ENCODE measurements around the gene MVP. TPM values are rescaled to one million over a fixed set of nuclear protein-coding genes. Genes with fewer than 3 reads are reported as not detected.

The MVP gene
- total and polyA plus RNA-seq, 4 donors = 150 to 322 (median 253) TPM

DNA sequence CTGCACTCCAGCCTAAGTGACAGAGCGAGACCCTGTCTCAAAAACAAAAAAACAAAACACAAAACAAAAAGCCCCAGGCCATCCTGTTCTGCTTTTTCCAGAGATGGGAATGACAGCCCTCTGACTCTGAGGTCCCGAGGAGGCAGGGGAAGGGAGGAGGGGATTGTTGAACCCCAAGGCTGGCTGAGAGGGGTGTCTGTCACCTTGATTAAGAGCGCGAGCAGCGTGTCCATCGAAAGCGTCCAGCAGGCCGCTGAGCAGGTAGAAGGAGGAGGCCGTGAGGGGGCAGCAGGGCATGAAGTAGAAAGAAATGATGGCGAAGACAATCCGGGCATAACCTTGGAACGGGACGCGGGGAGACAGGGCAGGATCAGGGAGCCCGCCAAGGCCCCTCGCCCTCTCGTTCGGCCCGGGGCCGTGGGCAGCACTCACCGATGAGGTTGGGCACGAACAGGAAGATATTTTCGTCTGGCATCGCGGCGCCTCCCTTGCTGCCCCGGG lies 42.2 kb downstream of the MVP start:
- peak; percentile 12 for ATAC-seq (ENCODE audit: insufficient read depth, low FRiP score)
- H3K4me1 ChIP-seq (ENCODE audit: control insufficient read depth in 5 of 5, insufficient read depth in 5 of 5, low read length in 5 of 5) = peaks cover 0 to 10% (median 2%) of the 10 kb centered on the region in 5 donors
- H3K4me3 ChIP-seq = peak overlapping the region; percentile 84
- H3K9ac ChIP-seq (ENCODE audit: insufficient read depth in 1 of 2, low read length in 2 of 2) = peak overlapping the region; percentile 26 to 42
- 1 to 3% methylated on average over 27 of the region's 27 CpGs for WGBS, 2 donors
- H3K36me3 ChIP-seq (ENCODE audit: control insufficient read depth in 4 of 4, insufficient read depth in 4 of 4, low read length in 4 of 4) = peaks cover 0 to 20% (median 14%) of the 10 kb centered on the region in 4 donors
- H3K27me3 ChIP-seq (ENCODE audit: control insufficient read depth in 3 of 3, insufficient read depth in 3 of 3, low read length in 2 of 3) = no peaks in the 10 kb centered on the region
- peak overlapping the region; percentile 85 to 86 for H3K27ac ChIP-seq (ENCODE audit: low read depth in 1 of 2, low read length in 1 of 2)
- no peaks in the 10 kb centered on the region for H3K9me3 ChIP-seq (ENCODE audit: control insufficient read depth in 4 of 4, insufficient read depth in 3 of 4, low read length in 3 of 4)
- DNase-seq = peak in 1 of 3 donors; percentile 16
- TF ChIP-seq, protein P1, sequence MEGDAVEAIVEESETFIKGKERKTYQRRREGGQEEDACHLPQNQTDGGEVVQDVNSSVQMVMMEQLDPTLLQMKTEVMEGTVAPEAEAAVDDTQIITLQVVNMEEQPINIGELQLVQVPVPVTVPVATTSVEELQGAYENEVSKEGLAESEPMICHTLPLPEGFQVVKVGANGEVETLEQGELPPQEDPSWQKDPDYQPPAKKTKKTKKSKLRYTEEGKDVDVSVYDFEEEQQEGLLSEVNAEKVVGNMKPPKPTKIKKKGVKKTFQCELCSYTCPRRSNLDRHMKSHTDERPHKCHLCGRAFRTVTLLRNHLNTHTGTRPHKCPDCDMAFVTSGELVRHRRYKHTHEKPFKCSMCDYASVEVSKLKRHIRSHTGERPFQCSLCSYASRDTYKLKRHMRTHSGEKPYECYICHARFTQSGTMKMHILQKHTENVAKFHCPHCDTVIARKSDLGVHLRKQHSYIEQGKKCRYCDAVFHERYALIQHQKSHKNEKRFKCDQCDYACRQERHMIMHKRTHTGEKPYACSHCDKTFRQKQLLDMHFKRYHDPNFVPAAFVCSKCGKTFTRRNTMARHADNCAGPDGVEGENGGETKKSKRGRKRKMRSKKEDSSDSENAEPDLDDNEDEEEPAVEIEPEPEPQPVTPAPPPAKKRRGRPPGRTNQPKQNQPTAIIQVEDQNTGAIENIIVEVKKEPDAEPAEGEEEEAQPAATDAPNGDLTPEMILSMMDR (IDR thresholded peaks at IDR 0.05; ENCODE audit: control extremely low read depth, extremely low read depth) = no peak

DNA sequence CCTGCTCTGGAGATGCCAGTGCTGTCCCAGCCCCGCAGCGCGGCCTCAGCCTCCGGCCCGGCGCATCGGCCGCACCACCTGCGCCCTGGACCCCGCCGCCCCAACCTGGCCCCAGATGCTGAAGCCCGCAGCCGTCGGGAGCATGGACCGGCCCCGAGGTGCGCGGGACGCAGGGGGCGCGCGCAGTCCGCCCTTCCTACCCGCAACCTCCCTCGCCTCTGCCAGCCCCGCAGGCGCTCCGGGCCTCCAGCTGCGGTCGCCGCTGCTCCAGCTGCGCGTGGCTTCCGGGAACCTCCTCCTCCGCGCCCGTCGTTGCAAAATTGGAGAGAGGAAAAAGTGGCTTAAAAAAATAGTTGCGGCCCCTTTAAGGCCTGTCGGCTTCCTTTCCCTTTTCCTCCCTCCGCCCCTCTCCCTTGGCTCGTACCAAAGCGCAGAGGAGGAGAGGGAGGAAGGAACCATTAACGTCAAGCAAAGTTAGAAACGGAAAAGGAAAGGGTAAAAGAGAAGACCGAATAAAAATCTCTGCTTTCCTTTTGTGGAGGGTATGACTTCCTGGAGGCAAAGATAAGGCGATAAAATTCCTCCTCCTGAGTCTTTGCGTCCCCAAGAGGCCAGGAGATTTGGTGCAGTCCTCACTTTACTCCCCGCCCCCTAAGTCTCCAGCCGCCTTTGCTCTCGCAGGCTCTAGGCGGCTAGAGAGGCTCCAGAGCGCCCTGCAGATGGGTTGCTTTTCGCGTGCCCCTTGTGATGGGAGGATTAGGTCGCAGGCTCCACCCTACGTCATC lies 42.8 kb downstream of the MVP start, which contains the start of gene CDIPT:
TSS of gene CDIPT (minus strand) at position 343 of the 785 bp plus-strand sequence. CDS start 369 bp downstream, outside the sequence.
- 0% methylated on average over 49 to 57 of the region's 57 CpGs for WGBS, 2 donors
- Histone ChIP-seq H3K9ac (ENCODE audit: insufficient read depth in 1 of 2, low read length in 2 of 2) (peak within 1 kb of the TSS; percentile 42 to 97), H3K27ac (ENCODE audit: low read depth in 1 of 2, low read length in 1 of 2) (peak within 1 kb of the TSS; percentile 85 to 86), H3K4me3 (peak within 1 kb of the TSS; percentile 84), H3K36me3 (ENCODE audit: control insufficient read depth in 4 of 4, insufficient read depth in 4 of 4, low read length in 4 of 4) (peaks cover 0 to 20% (median 14%) of the 10 kb centered on the region in 4 donors), H3K4me1 (ENCODE audit: control insufficient read depth in 5 of 5, insufficient read depth in 5 of 5, low read length in 5 of 5) (peaks cover 0 to 10% (median 2%) of the 10 kb centered on the region in 5 donors), H3K9me3 (ENCODE audit: control insufficient read depth in 4 of 4, insufficient read depth in 3 of 4, low read length in 3 of 4) (no peaks in the 10 kb centered on the region), H3K27me3 (ENCODE audit: control insufficient read depth in 3 of 3, insufficient read depth in 3 of 3, low read length in 2 of 3) (no peaks in the 10 kb centered on the region)
- TF ChIP-seq, protein P1 (IDR thresholded peaks at IDR 0.05; ENCODE audit: control extremely low read depth, extremely low read depth) = peak; percentile 75
- ATAC-seq (ENCODE audit: insufficient read depth, low FRiP score) = peak; percentile 91
- peak; percentile 96 to 99 (median 98) for DNase-seq

DNA sequence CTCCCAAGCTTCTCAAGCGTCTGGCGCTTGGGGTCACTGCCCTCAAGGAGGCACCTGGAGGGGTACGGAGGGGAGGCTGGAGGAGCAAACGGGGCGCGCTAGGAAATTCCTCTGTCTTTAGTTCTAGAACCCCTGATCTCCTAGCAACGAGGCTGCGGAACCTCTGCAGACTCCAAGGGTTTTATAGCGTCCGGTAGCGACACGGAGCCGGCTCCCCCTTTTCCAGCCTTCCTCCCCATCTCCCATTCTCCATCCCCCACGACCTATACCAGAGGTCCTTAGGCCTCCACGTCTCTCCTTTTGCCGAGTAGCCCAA lies 43.4 kb downstream of the MVP start:
- no peak overlapping the region for H3K4me3 ChIP-seq
- no peak for DNase-seq
- no peaks in the 10 kb centered on the region for H3K9me3 ChIP-seq (ENCODE audit: control insufficient read depth in 4 of 4, insufficient read depth in 3 of 4, low read length in 3 of 4)
- ATAC-seq (ENCODE audit: insufficient read depth, low FRiP score) = no peak
- H3K4me1 ChIP-seq (ENCODE audit: control insufficient read depth in 5 of 5, insufficient read depth in 5 of 5, low read length in 5 of 5) = peaks cover 0 to 10% (median 2%) of the 10 kb centered on the region in 5 donors
- TF ChIP-seq, protein P1 (IDR thresholded peaks at IDR 0.05; ENCODE audit: control extremely low read depth, extremely low read depth) = no peak
- peaks cover 0 to 20% (median 14%) of the 10 kb centered on the region in 4 donors for H3K36me3 ChIP-seq (ENCODE audit: control insufficient read depth in 4 of 4, insufficient read depth in 4 of 4, low read length in 4 of 4)
- H3K9ac ChIP-seq (ENCODE audit: insufficient read depth in 1 of 2, low read length in 2 of 2) = no peak overlapping the region
- WGBS, 2 donors = 37 to 38% methylated on average over 16 of the region's 16 CpGs
- no peak overlapping the region for H3K27ac ChIP-seq (ENCODE audit: low read depth in 1 of 2, low read length in 1 of 2)
- no peaks in the 10 kb centered on the region for H3K27me3 ChIP-seq (ENCODE audit: control insufficient read depth in 3 of 3, insufficient read depth in 3 of 3, low read length in 2 of 3)
